ELR (cell line): Measurements from ENCODE around the gene MS4A8.
"Not testable (repeated sequence)": the region's sequence is repeated elsewhere in the genome, so short reads cannot be mapped to it uniquely, and the experiment has no call there.

Experiments used
- DNase-seq: peaks from one replicate; pipeline ENCODE4 v3.0.0-alpha.2; 2015; ENCODE audit warnings: low read depth

The MS4A8 gene, protein sequence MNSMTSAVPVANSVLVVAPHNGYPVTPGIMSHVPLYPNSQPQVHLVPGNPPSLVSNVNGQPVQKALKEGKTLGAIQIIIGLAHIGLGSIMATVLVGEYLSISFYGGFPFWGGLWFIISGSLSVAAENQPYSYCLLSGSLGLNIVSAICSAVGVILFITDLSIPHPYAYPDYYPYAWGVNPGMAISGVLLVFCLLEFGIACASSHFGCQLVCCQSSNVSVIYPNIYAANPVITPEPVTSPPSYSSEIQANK

GRCh38 chr11:60699284-60699691 is at the start of gene MS4A8:
Gene MS4A8, plus strand, starts transcription at chr11:60699612. Its CDS starts 1,249 bp downstream, at chr11:60700861.
- DNase-seq, result no peak

GRCh38 chr11:60657888-60658287 is 41.5 kb upstream of the MS4A8 start:
- peak; percentile 0 for DNase-seq

DNA sequence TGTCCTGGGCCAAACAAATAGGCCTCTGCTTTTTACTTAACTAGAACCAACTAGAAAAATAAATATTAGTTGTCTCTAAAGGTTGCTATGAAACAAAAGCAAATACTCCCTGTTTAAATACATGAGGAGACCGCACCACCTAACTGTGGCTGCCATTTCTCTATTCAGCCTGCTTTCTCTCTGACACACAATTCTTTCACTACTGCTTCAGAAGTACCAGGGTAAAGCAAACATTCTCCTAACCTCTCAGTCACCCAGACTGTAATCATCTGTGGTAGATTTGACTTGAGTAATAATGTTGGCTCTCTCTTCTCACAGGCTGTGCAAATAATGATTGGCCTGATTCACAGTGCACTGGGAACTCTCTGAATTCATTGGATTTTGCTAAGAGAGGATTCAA is 41.0 kb upstream of the MS4A8 start:
- DNase-seq, result no peak

GRCh38 chr11:60672255-60672654 is 27.2 kb upstream of the MS4A8 start:
- DNase-seq, result no peak

- DNase-seq, result not testable (repeated sequence)
Measured at GRCh38 chr11:60678231-60678630, 21.2 kb upstream of the MS4A8 start.

GRCh38 chr11:60679879-60680278 is 19.5 kb upstream of the MS4A8 start:
- DNase-seq, result no peak

DNA sequence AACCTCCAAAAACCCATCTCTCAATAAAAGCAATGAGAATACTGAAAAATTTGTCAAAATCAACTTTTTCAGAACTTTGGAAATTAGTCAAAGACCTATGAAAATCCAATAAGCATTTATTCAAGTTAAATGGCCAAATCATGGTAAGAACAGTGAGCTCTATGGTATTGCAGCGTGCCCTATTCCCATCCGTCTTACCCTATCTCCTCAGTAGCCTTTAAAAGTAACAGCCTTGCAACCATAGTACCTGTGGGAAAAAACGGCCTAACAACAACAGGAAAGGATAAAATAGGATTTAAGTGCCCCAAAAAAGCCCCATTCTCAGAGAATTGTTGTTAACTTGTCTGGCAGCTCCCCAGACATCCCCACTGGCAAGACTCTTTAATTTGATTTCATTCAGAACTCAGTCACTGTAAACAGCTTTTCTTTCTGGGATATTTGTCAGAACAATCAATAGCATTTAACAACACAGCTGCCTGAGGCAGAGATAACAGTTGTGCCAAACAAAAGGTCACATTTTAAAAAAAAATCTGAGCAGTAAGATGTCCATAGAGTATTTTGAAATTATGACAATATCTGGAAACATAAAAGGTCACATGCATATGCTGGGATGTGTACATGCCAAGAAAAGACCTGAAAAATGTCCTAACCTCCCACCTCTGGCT is 18.8 kb upstream of the MS4A8 start:
- no peak for DNase-seq

GRCh38 chr11:60684541-60684848 is 14.9 kb upstream of the MS4A8 start:
- DNase-seq, result not testable (repeated sequence)

DNA sequence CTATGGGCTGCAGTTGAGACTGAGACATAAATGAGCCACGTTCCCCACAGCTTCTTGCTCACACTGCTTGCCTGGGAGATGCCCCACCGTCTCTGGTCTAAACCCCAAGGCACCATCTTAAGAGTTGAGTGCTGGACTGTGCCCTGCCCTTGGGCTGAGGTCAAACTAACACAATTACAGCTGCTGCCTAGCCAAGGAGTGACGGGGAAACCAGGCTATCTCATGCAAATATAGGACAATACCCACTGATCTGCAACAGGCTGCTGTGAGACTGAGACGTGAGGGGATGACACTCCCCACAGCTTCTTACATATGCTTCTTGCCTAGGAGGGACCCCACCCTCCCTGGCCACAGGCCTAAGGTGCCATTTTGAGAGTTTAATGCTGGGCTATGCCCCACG is 7.8 kb upstream of the MS4A8 start:
- DNase-seq, result no peak

DNA sequence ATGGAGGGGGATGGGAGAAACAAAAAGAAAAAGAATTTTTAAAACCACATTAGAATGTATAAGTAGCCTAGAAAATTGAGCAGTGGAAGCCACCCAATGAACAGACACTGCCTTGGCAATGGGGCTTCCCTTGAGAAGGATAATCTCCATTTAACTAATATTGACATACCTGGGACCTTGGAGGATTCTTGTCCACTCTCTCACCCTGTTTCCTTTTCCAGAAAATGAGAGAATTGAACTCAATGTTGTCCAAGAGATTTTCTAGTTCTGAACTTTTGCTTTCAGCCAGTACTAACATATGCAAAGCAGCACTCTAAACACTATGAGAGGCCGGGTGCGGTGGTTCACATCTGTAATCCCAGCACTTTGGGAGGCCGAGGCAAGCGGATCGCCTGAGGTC is 524 bp downstream of the MS4A8 start:
- no peak for DNase-seq

GRCh38 chr11:60700689-60701468 is 1.5 kb downstream of the MS4A8 start:
- peak; percentile 50 for DNase-seq

- DNase-seq, result no peak
Measured at GRCh38 chr11:60701469-60701818, 2.0 kb downstream of the MS4A8 start.

GRCh38 chr11:60703374-60703773 is 4.0 kb downstream of the MS4A8 start:
- no peak for DNase-seq

DNA sequence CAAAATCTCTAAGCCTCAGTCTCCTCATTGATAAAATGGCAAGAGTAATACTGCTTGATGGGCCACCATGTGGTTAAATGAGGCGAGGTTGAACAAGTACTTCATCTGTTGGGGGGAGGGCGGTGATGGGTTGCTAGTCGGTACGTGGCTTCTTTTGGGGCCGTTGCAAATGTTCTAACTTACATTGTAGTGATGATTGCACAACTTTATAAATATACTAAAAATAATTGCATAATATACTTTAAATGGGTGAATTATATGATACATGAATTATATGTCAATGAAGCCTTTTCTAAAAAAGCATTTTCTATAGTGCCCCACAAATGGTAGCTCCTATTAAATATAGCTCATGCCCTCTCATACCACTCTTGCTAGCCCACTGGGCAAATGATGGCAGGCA is 6.5 kb downstream of the MS4A8 start:
- DNase-seq, result no peak

DNA sequence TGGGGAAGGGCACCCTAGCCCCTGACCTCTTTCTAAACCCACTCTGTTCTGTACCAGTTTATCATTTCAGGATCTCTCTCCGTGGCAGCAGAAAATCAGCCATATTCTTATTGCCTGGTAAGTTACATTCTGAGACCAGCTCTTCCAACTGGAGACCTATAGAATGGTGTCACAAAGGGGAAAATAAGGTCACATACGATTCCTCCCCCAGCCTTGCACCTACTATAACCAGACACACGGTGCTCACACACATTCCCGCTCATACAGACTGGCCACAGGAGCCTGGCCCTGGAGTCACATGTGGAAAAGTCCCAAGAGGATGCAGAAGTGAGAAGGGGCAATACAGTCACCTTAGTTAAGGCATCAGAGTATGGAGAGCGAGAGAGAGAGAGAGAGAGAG is 7.5 kb downstream of the MS4A8 start:
- DNase-seq, result no peak

GRCh38 chr11:60710482-60710881 is 11.1 kb downstream of the MS4A8 start:
- peak; percentile 25 for DNase-seq

- no peak for DNase-seq
Measured at GRCh38 chr11:60711276-60711675, 11.9 kb downstream of the MS4A8 start.

- DNase-seq, result not testable (repeated sequence)
Measured at GRCh38 chr11:60713423-60713822, 14.0 kb downstream of the MS4A8 start.

GRCh38 chr11:60717956-60718355 is 18.5 kb downstream of the MS4A8 start:
- no peak for DNase-seq

DNA sequence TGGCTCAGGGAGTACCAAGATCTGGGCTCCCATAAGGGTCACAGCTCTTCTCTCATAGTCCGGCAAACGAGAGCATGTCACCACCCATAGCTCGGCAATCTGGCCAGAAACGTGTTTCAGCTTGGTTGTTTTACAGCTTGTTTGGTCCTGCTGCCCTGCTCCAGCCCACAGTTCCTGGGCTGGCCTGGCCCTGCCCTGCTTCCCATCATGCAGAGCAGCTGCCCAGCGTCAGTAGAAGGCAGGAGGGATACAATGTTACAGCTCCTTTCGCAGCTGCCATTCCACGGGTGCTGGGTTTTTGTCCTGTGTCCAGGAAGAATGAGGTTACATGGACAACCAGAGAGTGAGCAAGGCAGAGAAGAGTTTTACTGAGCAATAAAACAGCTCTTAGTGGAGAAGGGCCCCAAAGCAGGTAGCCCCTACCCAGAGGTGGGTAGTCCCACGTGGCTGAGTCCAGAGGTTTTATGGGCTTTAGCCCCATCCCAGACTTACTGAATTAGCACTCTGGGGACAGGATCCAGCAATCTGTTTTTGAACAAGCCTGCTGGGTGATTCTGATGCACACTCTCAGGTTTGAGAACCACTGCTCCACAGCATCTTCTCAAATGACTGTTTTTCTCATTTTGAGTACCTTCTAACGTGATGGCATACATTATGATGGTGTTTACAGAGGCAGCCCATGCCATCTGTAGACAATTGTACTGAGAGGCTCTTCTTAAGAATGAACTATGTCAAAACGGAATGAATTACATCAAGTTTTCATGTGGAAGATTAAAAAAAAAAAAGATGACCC is 19.3 kb downstream of the MS4A8 start:
- no peak for DNase-seq

DNA sequence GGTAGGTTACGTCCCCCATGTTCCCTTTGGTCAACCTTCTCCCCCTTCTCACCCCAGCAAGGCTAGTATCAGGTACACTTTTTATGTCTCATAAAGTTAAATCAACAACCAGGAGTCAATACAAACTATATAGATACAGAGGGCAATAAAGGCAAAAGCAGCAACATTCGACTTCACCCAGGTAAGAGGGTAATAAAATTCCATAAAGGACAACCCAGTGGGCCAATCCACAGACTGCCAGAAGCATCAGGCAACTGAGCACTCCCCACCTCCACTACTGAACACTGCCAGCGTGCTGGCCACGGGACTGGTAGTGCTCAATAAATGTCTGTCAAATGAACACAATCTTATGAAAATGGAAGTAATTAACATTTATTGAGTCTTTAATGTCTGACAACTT is 20.0 kb downstream of the MS4A8 start:
- DNase-seq, result no peak

GRCh38 chr11:60720460-60720859 is 21.0 kb downstream of the MS4A8 start:
- DNase-seq, result no peak

DNA sequence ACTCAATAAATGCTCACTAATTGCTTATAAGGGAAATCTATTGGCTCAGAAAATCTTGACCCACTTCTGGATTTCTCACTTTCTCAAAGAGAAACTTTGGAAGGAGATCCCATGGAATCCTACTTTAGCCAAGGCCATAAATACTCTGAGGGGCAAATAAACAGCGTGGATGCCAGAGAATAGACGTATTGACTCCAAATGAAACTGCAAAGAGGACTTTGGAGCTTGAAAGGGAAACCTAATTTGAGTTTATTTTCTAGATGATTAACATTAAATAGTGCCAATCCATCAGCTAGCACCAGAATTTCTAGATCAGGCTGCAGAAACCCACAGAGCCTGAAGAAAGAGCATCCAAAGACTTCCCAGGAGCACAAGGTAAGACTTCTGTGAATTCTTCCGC is 25.0 kb downstream of the MS4A8 start, which contains the start of gene MS4A18:
Gene MS4A18 (plus strand): TSS at position 301 of the 400 bp plus-strand sequence.
- DNase-seq, result no peak
